Mammary epithelial cell (primary cell): ENCODE measurements around the gene GCSAM.

Experiments used
- EZH2 ChIP-seq: IDR thresholded peaks from 2 replicates; pipeline ENCODE4 v1.6.1; 2012; ENCODE audit warnings: low read length, inconsistent platforms, borderline replicate concordance
- TF ChIP-seq, protein P1 (sequence below), 2 donors: IDR thresholded peaks in 1 of 2; conservative IDR thresholded peaks in 1 of 2; 2 replicates each; pipeline ENCODE4 v1.5.1; 2011 to 2012; ENCODE audit warnings: inconsistent platforms in 2 of 2, low read length in 2 of 2, mild to moderate bottlenecking in 2 of 2, control low read depth in 1 of 2, low read depth in 1 of 2; ENCODE audit not compliant: insufficient read depth in 1 of 2; ENCODE audit errors: extremely low read depth in 1 of 2

GRCh38 chr3:112131111-112131510 lies 1.9 kb downstream of the GCSAM start:
- TF ChIP-seq, protein P1, sequence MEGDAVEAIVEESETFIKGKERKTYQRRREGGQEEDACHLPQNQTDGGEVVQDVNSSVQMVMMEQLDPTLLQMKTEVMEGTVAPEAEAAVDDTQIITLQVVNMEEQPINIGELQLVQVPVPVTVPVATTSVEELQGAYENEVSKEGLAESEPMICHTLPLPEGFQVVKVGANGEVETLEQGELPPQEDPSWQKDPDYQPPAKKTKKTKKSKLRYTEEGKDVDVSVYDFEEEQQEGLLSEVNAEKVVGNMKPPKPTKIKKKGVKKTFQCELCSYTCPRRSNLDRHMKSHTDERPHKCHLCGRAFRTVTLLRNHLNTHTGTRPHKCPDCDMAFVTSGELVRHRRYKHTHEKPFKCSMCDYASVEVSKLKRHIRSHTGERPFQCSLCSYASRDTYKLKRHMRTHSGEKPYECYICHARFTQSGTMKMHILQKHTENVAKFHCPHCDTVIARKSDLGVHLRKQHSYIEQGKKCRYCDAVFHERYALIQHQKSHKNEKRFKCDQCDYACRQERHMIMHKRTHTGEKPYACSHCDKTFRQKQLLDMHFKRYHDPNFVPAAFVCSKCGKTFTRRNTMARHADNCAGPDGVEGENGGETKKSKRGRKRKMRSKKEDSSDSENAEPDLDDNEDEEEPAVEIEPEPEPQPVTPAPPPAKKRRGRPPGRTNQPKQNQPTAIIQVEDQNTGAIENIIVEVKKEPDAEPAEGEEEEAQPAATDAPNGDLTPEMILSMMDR (conservative IDR thresholded peaks at IDR 0.05 in 1 of 2, IDR thresholded peaks at IDR 0.05 in 1 of 2; ENCODE audit: extremely low read depth in 1 of 2, insufficient read depth in 1 of 2, low read depth in 1 of 2, low read length in 2 of 2) = no peak
- TF ChIP-seq EZH2 = no peak
